ENCODE data around the gene CEBPB.

Gene CEBPB

DNA sequence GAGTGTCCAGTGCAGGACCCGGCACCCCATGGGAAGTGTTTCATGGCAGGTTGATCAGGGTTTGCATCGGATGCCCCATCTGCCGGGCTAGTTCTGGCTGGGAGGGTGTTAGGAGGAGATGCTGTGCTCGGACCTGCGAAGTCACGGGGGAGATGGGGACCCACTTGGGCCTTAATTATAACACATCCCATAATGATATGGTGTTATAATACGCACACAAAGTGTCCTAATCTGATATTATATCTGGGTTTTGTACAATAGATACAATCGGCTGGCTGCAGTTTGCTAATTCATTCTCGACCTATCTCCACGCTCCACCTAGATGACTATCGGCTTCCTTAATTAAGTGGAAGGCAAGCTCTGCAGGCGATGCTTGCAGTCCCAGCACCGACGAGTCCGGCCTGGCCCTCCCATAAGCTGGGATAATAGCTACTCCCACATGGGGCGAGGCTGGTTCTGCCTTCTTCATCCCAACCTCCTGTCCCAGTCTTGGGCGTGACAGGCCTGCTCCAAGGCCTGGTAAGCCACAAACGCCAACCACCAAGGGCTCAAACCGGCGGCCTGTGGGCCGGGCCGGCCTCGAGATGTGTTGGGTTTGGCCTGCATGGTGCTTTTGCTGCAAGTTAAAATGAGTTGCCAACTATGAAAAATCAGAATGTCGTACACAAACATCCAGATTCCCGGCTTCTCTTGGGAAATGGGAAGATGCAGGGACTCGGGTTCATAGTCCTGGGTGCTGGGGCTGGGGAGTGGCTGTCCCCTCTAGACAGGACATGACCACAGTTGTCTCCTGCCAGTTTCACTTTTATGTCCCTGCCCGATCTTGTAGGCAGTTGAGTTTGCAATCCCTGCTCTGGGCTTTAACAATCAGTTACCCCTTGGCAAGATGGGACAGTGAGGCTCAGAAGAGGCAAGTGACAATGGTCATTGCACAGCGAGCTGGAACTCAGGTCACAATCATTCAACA is 32.7 kb downstream of the CEBPB start:
- Mint-ChIP-seq H3K4me1 (no peaks in the 10 kb centered on the region), H3K27ac (no peak overlapping the region), H3K4me3 (no peak overlapping the region), H3K9me3 (no peaks in the 10 kb centered on the region), H3K36me3 (no peaks in the 10 kb centered on the region), H3K27me3 (no peaks in the 10 kb centered on the region)

DNA sequence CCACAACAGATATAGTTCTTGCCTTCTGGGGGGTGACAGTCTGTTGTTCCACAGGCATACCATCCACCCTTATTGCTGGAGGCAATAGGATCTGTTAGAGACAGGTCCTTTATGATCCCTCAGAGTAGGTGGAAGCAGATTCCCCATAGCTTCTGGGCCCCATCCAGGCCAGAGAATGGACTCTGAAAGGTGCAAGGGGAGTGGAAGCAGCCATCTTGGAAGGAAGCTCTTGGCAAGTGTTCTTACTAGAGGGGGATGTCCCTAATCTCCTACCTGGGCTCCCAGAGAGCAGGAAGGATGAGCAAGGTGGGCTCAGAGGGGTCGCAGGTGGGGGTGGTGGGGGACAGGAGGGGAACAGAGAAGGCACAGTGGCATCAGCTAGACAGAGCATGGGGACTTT is 33.4 kb downstream of the CEBPB start:
- Mint-ChIP-seq H3K9me3 (no peaks in the 10 kb centered on the region), H3K36me3 (no peaks in the 10 kb centered on the region), H3K4me3 (no peak overlapping the region), H3K27me3 (no peaks in the 10 kb centered on the region), H3K27ac (no peak overlapping the region), H3K4me1 (no peaks in the 10 kb centered on the region)

DNA sequence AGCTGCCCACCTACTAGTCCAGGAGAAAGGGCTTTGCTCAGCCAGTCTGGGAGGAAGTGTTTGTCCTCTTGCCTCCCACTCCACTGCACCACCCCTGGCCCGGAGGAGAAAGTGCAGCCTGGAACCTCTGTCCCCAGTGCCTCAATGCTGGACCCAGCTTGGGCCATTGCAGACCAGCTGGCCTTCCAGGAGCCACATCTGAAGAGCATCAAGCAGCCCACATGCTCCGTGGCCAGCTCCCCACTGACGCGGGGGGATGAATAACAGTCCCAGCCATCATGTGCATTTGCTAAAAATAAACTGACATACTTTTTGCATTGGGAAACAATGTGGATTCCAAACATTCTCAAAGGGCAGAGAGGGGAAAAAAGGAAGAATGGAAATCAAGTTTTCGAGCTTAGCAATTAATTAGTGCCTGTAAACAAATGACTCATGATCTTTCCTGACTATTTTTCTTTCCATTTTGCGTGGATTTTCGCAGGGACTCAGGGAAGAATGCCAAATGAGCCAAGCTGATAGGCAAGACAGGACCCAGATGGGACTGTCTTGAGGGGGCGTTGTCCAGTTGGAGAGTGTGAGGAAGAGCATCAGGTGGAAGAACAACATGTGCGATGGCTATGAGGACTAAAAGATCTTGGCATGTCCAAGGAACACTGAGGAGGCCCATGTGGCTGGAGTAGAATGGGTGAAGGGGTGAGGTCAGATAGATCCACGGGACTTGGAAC is 34.1 kb downstream of the CEBPB start:
- Mint-ChIP-seq H3K4me1 (no peaks in the 10 kb centered on the region), H3K27me3 (no peaks in the 10 kb centered on the region), H3K36me3 (no peaks in the 10 kb centered on the region), H3K4me3 (no peak overlapping the region), H3K27ac (no peak overlapping the region), H3K9me3 (no peaks in the 10 kb centered on the region)

DNA sequence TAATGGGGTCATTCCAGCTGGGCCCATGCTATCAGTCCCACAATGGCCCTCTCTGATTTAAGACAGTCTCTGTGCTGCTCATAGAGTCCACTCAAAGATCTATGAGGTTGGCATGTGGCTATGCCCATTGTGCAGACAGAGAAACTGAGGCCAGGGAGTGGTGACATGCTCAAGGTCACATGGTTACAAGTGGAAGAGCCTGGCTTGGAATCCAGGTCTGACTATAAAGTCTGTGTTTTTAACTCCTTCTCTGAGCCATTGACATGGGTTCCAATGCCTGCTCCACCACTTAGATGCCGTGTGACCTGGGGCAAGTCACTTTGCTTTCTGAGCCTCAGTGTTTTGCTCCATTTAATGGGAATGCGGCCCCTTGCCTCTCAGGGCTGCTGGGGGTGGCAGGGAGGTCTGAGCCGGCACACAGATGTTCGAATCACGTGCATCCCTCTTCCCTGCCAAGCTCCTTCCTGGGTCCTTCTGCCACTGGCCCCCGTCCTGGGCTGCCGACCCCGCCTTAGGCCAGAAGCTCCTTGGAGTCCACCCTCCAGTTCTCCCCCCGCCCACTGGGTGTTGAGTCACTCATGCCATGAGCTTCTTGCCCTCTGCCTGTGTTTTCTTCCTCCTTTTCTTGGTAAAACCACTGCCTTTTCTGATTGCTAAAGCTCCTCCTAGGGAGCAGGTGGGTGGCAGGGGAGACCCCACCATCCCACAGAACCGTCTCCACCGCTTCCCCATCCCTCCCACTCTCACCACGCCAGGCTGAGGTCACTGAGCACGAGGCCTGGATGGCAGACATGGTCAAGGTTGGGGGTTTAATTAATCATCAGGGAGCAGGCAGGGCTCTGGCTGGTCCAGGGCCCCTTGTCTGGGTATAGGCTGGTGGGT is 35.7 kb downstream of the CEBPB start:
- H3K4me1 Mint-ChIP-seq = no peaks in the 10 kb centered on the region
- H3K4me3 Mint-ChIP-seq = no peak overlapping the region
- H3K27me3 Mint-ChIP-seq = no peaks in the 10 kb centered on the region
- no peaks in the 10 kb centered on the region for H3K36me3 Mint-ChIP-seq
- H3K27ac Mint-ChIP-seq = peak overlapping the region; percentile 38
- no peaks in the 10 kb centered on the region for H3K9me3 Mint-ChIP-seq

DNA sequence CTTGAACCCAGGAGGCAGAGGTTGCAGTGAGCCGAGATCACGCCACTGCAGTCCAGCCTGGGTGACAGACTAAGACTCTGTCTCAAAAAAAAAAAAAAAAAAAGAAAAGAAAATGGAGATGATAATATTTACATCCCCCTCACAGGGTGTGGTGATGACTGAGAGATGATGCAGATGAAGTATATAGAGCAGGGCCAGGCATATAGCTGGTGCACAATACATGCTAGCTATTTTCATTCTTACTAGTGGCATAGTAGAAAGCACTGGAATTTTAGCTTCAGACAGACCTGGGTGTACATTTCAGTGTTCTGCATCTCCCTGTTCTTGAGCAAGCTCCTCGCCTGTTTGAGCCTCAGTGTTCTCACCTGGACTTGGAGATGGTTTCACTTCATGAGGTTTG is 36.9 kb downstream of the CEBPB start:
- Mint-ChIP-seq H3K27me3 (no peaks in the 10 kb centered on the region), H3K9me3 (no peaks in the 10 kb centered on the region), H3K4me1 (no peaks in the 10 kb centered on the region), H3K4me3 (no peak overlapping the region), H3K27ac (no peak overlapping the region), H3K36me3 (no peaks in the 10 kb centered on the region)

DNA sequence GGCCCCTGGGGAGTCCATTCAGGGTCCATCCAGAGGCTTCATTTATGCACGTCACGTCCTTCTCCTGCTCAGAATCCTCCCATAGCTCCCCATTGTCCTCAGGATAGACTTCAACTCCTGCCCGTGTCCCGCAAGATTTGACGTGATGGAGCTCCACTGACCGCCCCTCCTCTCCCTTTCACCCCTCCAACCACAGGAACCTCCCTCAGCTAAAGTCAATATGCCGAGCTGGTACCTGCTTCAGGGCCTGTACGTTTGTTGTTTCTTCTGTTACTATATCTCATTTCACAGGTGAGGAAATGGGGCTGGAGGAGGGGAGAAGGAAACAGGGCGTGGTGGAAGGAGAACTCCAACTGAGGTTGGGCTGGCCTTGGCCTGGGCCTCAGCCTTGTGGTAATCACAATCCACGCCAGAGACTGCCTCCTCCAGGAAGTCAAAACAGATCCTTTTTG is 38.6 kb downstream of the CEBPB start:
- peak overlapping the region; percentile 3 for H3K27ac Mint-ChIP-seq
- H3K27me3 Mint-ChIP-seq = no peaks in the 10 kb centered on the region
- no peaks in the 10 kb centered on the region for H3K9me3 Mint-ChIP-seq
- H3K4me3 Mint-ChIP-seq = no peak overlapping the region
- no peaks in the 10 kb centered on the region for H3K36me3 Mint-ChIP-seq
- no peaks in the 10 kb centered on the region for H3K4me1 Mint-ChIP-seq

DNA sequence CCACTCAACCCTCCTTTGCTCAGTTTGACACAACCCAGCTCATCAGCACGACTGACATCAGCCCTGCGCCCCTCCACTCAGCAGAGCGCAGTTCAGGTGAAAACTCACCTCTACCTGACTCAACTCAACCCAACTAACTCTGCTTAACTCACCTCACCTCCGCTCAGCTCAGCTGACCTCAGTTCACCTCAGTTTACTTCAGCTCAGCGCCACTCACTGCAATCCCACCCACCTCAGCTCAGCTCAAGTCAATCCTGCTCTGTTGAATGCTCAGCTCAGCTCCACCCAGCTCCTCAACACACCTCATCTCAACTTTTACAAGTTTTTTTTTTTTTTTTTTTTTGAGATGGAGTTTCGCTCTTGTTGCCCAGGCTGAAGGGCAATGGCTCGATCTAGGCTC is 39.6 kb downstream of the CEBPB start:
- H3K36me3 Mint-ChIP-seq = no peaks in the 10 kb centered on the region
- no peak overlapping the region for H3K27ac Mint-ChIP-seq
- H3K9me3 Mint-ChIP-seq = no peaks in the 10 kb centered on the region
- H3K27me3 Mint-ChIP-seq = no peaks in the 10 kb centered on the region
- H3K4me1 Mint-ChIP-seq = no peaks in the 10 kb centered on the region
- H3K4me3 Mint-ChIP-seq = no peak overlapping the region

DNA sequence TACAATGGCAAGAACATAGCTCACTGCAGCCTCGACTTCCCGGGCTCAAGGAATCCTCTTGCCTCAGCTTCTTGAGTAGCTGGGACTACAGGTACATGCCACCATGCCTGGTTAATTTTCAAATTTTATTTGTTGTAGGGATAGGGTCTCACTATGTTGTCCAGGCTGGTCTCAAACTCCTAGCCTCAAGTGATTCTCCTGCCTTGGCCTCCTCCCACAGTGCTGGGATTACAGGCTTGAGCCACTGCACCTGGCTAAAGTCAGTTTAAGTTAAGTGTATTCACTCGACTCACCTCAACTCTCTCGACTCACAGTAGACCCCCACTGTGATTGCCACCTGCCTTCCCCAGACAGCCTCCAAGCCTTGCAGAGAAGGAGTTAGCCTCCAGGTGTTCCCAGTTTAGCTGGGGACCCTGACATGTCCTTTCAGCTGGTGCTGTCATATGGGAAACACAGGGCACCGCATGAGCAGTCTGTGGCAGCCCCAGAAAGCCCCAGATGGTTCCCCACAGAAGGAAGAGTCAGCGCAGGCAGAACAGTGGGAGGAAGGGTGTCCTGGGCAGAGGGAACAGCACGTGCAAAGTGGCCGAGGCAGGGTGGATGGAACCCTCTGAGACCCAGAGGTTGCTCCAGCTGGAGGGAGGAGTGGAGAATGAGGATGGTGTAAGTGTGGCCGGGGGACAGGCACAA is 40.4 kb downstream of the CEBPB start:
- no peaks in the 10 kb centered on the region for H3K36me3 Mint-ChIP-seq
- H3K4me3 Mint-ChIP-seq = no peak overlapping the region
- no peak overlapping the region for H3K27ac Mint-ChIP-seq
- H3K27me3 Mint-ChIP-seq = no peaks in the 10 kb centered on the region
- no peaks in the 10 kb centered on the region for H3K9me3 Mint-ChIP-seq
- no peaks in the 10 kb centered on the region for H3K4me1 Mint-ChIP-seq

DNA sequence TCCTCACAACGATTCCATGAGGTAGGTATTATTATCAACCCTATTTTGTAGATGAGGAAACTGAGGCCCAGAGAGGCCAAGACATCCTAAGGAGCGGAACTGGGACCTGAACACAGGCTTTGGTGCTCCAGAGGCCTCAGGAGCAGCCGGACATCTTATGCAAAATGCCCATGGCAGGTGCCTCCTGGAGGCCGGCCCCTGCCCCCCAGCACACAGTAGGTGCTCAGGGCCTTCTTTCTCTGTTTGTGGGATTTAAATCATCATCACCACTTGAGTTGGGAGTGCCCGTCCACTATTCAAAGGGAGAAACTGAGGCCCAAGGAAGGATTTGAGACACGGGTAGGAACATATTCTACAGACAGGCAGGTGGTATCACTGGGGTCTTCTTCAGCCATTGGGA is 41.2 kb downstream of the CEBPB start:
- Mint-ChIP-seq H3K4me3 (no peak overlapping the region), H3K36me3 (no peaks in the 10 kb centered on the region), H3K27me3 (no peaks in the 10 kb centered on the region), H3K9me3 (no peaks in the 10 kb centered on the region), H3K27ac (no peak overlapping the region), H3K4me1 (no peaks in the 10 kb centered on the region)

DNA sequence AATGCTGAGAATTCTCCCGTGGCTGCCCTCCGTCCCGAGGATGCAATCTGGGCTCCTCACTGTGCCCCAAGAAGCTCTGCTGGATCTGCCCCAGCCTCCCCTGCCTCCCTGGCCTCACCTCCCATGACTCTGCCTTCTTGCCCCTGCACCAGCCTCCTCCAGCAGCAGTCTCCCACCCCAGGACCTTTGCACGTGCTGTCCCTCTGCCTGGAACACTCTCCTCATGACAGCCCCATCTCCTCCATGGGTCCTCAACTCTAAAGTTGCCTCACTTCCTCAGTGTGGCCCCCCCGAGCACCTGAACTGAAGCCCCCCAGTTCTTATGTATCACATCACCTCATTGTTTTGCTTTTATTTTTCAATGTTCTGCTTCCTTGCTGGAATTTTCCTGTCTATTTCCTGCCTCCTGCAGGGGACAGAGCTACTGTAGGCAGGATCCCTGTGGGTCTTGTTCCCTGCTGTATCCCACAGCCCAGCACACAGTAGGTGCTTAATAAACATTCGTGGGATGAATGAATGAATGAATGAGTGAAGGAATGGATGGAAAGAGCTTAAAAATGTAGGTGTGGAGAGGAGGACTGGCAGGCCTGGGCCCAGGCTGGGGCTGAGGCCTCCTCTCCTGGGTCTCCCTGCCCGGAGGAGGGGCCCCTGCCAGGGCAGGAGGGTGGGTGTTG is 42.2 kb downstream of the CEBPB start:
- no peak overlapping the region for H3K4me3 Mint-ChIP-seq
- no peaks in the 10 kb centered on the region for H3K4me1 Mint-ChIP-seq
- no peaks in the 10 kb centered on the region for H3K27me3 Mint-ChIP-seq
- H3K36me3 Mint-ChIP-seq = no peaks in the 10 kb centered on the region
- H3K9me3 Mint-ChIP-seq = no peaks in the 10 kb centered on the region
- H3K27ac Mint-ChIP-seq = peak overlapping the region; percentile 63

DNA sequence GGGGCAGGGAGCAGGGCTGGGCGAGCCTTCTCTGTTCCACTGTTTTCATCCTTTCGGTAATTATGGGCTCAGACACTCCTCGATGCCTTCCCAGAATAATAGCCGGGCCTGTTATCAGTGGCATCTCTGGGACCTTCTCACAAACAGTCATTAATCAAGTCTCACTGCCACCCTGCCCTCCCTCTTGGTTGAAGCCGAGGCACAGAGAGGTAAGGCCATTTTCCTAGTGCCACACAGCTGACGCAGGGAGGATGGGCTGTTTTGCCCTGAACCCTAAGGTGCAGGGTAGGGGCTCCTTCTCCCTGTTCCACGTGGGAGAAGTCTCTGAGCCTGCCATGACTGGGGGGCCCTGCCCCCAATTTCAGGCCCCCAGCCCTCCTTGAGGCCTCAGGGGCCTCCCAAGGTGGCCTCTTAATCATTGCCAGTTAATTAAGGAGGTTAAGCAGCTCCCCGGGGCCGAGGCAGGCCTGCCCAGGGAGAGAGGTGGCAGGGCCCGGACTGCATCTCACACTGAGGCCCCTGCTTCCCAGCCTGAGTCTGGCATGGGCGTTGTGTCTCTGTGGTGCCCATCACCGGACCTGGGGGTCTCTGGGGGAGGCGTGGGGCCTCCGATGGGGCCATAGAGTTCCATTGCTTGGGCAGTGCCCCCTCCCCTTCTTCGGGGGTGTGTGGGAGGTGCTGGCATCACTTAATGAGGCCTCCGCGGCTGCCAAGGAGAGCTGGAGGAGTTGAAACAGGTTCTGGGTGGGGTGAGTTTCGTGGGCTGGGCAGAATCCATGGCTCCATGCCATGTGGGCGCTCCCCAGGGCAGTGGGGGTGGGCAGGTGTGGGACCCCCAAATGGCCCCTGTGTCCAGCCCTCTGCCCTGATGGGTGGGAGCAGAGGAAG is 42.9 kb downstream of the CEBPB start:
- no peak overlapping the region for H3K27ac Mint-ChIP-seq
- no peaks in the 10 kb centered on the region for H3K36me3 Mint-ChIP-seq
- no peaks in the 10 kb centered on the region for H3K27me3 Mint-ChIP-seq
- no peak overlapping the region for H3K4me3 Mint-ChIP-seq
- no peaks in the 10 kb centered on the region for H3K9me3 Mint-ChIP-seq
- no peaks in the 10 kb centered on the region for H3K4me1 Mint-ChIP-seq

DNA sequence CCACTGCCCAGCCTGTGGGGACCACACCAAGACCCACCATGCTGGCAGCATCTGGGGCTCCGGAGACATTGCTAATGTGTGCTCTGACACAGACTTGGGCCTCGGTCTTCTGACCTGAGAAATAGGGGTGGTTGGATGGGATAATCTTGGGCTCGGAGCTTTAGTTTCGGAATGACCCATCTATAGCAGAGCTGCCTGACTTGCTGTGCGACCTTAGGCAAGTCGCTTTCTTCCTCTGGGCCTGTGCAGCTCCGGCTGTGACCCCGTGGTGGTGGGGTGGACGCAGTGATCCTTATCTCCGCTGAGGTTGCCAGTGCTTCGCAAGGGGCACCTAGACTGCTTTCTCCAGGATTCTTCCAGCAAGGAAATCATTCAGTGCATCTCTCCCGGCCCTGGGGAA is 43.7 kb downstream of the CEBPB start:
- H3K4me3 Mint-ChIP-seq = no peak overlapping the region
- no peaks in the 10 kb centered on the region for H3K9me3 Mint-ChIP-seq
- no peaks in the 10 kb centered on the region for H3K27me3 Mint-ChIP-seq
- no peaks in the 10 kb centered on the region for H3K4me1 Mint-ChIP-seq
- H3K27ac Mint-ChIP-seq = no peak overlapping the region
- no peaks in the 10 kb centered on the region for H3K36me3 Mint-ChIP-seq

DNA sequence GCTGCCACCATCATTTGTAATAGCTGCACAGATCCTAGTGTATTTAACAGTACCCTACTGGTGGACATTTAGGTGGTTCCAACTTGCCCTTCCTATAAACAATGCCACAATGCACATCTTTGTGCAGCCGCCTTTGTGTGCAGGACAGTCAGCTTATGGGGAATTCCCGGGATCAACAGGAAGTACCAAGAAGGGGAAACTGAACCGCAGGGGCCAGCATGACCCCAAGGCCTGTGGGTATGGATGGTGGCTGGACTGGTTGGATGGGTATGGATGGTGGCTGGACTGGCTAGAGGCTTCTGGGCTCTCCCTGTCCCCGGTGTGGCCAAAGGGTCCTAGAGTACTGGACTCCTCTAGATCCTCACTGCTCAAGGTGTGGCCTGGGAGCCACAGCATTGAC is 46.7 kb downstream of the CEBPB start:
- Mint-ChIP-seq H3K4me3 (no peak overlapping the region), H3K4me1 (no peaks in the 10 kb centered on the region), H3K36me3 (no peaks in the 10 kb centered on the region), H3K9me3 (no peaks in the 10 kb centered on the region), H3K27me3 (no peaks in the 10 kb centered on the region), H3K27ac (no peak overlapping the region)

Data from activated naive CD4-positive, alpha-beta T cell treated with anti-CD3 and anti-CD28 coated beads, Interleukin-2, amount 50 U/mL, for 24 hours (primary cell).